DMS 273 treated with DMSO at 0.1 percent for 48 hours (cell line): ENCODE data around the gene STARD4.

ENCODE experiments used
- DNase-seq: peaks from one replicate; lab custom pipeline; 2025; lab: John Stamatoyannopoulos, UW

STARD4 gene

GRCh38 chr5:111528056-111528455, 15.7 kb upstream of the STARD4 start:
- no peak for DNase-seq

DNA sequence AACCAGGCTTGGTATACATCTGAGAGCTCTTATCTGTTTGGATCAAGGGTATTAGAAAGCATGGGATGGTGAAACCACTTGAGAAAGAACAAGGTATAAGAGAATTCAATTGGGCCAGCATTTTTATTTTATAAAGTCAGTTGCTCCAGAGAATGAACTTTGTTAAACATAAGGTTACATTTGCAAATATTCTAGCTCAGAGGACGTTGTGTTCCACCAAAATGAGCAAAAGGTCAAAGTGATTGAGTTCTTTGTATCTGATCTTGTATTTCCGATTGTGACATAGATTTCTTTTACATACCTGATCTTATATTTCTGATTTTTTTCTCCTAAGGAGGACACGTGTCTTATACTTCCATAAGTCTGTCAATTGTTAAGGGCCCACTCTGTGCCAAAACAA, 8.6 kb upstream of the STARD4 start:
- no peak for DNase-seq

DNA sequence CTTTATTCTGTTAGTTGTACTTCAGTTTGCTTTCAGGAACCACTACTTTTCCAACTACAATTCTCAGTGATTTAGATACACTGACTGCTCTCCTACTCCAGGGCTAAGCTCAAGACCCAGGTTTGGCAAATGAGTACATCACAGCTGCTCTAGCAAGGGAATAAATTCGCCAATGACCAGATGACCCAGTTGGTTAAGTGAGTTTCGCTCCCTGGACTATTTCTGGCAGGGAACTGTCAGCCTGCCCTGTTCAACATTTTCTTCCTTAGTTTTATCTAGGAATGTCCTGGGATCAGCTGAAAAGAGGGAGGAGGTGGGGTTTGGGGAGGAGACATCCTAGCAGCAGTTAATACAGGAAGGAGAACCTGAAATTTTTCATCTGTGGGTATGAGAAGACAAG, 6.4 kb upstream of the STARD4 start:
- DNase-seq = no peak

DNA sequence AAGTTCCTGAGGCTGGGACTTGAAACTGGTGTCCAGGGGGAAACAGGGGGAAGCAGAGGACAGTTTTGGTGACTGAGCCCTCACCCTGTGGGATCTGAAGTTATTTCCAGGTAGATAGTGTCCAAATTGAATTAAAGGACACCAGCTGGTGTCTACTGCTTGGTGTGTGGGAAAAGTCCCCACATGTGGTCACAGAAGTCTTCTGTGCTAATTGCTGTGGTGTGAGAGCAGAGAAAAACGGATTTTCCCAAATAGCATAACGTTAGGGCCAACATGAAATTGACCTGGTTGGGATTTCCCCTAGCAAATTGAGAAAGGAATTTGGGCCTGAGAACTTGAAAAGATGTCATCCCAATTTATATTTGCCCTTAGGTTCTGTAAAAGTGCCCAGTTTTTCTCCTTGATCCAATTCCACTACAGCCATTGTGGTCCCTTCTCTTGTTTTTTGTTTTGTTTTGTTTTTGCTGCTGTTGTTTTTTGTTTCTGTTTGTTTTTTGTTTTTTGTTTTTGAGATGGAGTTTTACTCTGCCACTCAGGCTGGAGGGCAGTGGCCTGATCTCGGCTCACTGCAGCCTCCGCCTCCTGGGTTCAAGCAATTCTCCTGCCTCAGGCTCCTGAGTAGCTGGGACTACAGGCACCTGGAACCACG, 5.6 kb upstream of the STARD4 start:
- no peak for DNase-seq

- DNase-seq = no peak
These were observed 1.8 kb upstream of the STARD4 start for GRCh38 chr5:111514087-111514486.

DNA sequence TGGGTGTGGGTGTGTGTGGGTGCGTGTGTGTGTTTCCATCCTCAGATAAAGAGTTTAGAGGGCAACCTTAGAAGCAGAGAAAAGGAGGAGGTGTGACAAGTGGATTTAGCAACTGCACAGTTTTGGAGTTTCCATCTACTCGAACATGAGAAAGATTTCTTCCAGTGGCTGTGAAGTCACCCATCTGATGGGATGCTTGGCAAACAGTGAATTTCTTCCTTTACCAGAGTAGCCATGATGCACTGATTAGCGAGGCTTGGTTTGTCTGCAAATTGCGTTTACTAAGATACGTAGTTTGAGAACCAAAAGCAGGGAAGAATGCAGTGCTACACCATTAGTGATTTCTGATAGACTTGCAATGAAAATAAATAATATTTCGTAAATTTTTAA, 791 bp upstream of the STARD4 start:
- DNase-seq = no peak

DNA sequence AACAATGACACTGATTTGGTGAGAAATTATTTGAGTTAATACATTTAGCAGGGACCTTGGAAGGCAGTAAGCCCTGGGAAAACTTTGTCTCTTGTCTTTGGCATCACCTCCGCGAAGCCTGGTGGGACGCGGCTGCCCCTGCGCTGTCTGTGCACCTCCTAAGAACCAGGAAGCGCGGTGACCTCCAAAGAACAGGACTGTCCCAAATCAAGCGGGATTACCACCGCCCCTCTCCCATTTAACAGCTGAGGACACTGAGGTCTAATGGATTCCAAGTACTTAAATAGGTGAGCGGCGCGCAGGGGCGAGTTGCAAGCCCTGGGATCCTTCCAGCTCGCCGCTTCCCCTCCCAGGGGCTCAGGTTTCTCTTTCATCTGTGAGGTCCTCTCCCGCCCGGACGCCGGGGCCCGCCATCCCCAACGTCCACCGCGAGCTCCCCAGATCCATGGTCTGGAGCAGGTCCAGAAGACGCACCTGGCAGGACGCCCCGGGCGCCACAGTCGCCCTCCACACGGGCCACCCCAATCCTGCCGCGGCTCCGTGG, 432 bp downstream of the STARD4 start:
- no peak for DNase-seq

- DNase-seq = no peak
These were observed 1.0 kb downstream of the STARD4 start for GRCh38 chr5:111511174-111511830.

DNA sequence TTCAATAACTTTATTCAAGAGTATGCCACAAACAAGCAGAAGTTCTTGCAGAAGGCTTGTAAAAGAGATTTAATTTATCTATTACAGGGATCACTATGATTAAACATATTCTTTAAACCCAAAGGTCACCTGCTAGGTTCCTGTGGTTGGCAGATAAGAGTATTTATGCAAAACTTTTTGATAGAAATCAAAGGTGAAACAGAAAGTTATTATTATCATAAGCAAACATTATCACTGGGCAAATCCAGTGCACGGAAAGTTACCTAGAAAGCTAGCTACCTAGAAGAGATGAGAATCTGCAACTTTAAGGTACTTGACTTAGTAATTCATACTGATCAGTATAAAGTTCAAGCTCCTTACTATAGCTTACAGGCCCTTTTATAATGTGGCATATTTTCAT, 3.2 kb downstream of the STARD4 start:
- no peak for DNase-seq

DNA sequence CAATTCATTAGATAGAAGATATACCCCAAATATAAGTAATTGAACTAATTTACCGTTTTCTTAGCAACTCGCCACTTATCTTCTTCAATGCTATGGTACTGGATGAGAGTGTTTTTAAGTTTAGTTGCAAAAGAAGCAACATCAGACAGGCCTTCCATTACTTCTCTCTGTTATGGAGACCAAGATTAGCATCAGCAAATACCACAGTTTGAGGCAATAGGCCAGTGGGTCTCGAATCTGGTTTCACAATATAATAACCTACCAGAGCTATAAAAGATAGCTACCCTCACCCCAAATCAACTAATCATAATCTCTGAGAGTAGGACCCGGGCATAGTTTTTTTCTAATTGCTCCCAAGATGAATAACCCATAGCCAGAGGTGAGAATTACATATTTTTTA, 5.1 kb downstream of the STARD4 start:
- DNase-seq = no peak

GRCh38 chr5:111505096-111505495, 7.2 kb downstream of the STARD4 start:
- no peak for DNase-seq

- DNase-seq = no peak
These were observed 9.4 kb downstream of the STARD4 start for GRCh38 chr5:111502956-111503355.

- no peak for DNase-seq
These were observed 14.0 kb downstream of the STARD4 start for GRCh38 chr5:111498346-111498745.

- no peak for DNase-seq
These were observed 17.2 kb downstream of the STARD4 start for GRCh38 chr5:111495159-111495558.

- no peak for DNase-seq
These were observed 17.9 kb downstream of the STARD4 start for GRCh38 chr5:111494355-111494999.

DNA sequence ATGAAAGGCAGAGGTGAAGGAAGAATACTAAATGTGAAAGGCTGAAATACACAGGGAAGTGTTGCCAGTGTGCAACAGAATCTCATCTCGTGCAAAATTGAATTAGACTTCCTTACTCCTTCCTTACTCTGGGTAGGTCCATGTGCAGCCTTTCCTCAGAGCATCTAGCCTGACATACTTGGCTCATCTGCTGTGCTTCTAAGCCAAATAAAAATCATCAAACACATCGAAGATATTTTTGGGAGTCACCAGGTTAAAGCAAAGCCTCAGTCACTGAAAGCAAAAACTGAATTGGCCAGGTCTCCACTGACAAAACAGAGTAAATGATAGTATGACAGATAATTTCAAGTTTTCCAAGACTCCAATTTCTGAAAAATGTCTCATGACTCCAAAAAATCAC, 19.3 kb downstream of the STARD4 start:
- DNase-seq = no peak

DNA sequence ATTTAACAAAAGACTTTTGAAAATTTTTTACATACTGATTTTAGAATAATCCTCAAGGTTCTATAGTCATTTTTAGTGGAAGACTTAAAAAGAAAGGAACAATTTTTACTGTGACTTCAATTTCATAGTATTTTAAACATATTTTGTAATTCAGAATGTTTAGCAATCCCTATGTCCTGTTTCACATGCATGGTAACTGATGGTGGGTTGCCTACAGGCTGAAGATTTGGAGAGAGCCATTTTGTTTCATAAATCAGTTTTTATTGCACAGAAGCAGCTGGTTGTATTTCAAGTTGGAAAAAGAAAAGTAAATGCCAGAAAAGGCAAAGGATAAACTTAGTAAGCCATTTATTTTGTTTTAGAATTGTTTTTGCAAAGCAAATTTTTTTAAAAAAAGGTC, 24.0 kb downstream of the STARD4 start:
- no peak for DNase-seq

DNA sequence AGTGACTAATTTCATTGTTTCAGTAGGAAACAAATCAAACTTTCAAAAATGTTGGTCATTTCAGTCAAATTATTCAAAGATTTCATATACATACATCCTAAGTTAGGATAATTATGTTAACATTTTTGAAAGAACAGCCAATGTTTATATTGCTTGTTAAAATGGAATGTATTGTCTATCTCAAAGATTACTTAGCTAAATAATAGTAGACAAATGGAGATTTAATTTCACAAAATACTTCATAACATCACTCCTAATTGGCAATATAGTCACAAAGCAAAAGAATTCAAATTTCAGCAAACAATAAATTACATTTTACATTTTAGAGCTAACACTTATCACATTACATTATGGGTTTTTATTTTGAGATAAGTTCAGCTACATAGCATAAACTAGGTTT, 25.4 kb downstream of the STARD4 start:
- DNase-seq = no peak

GRCh38 chr5:111486055-111486454, 26.3 kb downstream of the STARD4 start:
- no peak for DNase-seq

DNA sequence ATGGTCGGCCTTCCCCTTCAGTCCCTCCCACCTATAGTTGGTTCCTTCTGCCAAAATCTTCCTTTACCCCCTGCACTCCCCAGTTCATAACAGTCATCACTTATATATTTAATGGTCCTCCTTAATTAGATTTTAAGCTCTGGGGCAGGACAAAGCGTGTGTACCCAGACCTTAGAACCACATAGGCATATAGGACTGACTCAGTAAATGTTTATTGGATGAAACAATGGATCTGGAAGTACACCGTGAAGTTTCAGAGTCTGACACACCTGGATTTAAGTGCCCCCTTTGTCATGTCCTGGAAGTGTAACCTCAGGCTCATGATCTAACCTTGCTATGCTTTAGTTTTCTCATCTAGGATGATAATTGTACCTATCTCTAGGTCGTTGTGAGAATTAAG, 32.0 kb downstream of the STARD4 start:
- DNase-seq = no peak

DNA sequence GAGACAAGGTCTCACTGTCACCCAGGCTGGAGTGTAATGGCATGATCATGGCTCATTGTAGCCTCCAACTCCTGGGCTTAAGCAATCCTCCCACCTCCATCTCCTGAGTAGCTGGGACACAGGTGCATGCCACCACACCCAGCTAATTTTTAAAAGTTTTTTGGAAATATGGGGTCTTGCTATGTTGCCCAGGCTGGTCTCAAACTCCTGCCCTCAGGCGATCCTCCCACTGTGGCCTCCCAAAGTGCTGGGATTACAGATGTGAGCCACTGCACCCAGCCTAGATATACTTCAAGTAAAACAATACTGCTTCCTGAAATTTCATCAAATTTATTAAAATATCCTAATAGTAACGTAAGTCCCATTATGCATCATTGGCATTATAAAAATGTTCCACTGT, 33.4 kb downstream of the STARD4 start:
- DNase-seq = no peak

GRCh38 chr5:111478266-111478665, 34.1 kb downstream of the STARD4 start:
- DNase-seq = no peak

- DNase-seq = no peak
These were observed 39.8 kb downstream of the STARD4 start for GRCh38 chr5:111472579-111472978.
